ENCODE data around the gene TAF13.
"Not testable (repeated sequence)": the region's sequence is repeated elsewhere in the genome, so short reads cannot be mapped to it uniquely, and the experiment has no call there.

TAF13 gene

GRCh38 chr1:109091078-109091838 is 15.5 kb upstream of the TAF13 start:
- DNase-seq (ENCODE audit: low read depth): peak; percentile 43

GRCh38 chr1:109090196-109091077 is 14.6 kb upstream of the TAF13 start, which contains the start of gene TMEM167B:
Gene TMEM167B, plus strand, starts transcription at chr1:109090764. Its CDS starts 109 bp downstream, at chr1:109090873.
- DNase-seq (ENCODE audit: low read depth): peak; percentile 93

GRCh38 chr1:109089242-109090015 is 13.6 kb upstream of the TAF13 start:
- peak; percentile 52 for DNase-seq (ENCODE audit: low read depth)

GRCh38 chr1:109084563-109085517 is 9.0 kb upstream of the TAF13 start:
- DNase-seq (ENCODE audit: low read depth): no peak

- no peak for DNase-seq (ENCODE audit: low read depth)
These were observed 8.1 kb upstream of the TAF13 start for GRCh38 chr1:109083923-109084322.

GRCh38 chr1:109083501-109083900 is 7.7 kb upstream of the TAF13 start:
- DNase-seq (ENCODE audit: low read depth): no peak

GRCh38 chr1:109080441-109081082 is 4.8 kb upstream of the TAF13 start:
- no peak for DNase-seq (ENCODE audit: low read depth)

GRCh38 chr1:109079240-109079622 is 3.4 kb upstream of the TAF13 start:
- no peak for DNase-seq (ENCODE audit: low read depth)

- no peak for DNase-seq (ENCODE audit: low read depth)
These were observed 2.5 kb upstream of the TAF13 start for GRCh38 chr1:109078317-109078716.

GRCh38 chr1:109069294-109069693 is 6.5 kb downstream of the TAF13 start:
- no peak for DNase-seq (ENCODE audit: low read depth)

- no peak for DNase-seq (ENCODE audit: low read depth)
These were observed 7.9 kb downstream of the TAF13 start for GRCh38 chr1:109067883-109068282.

GRCh38 chr1:109065137-109065536 is 10.7 kb downstream of the TAF13 start:
- no peak for DNase-seq (ENCODE audit: low read depth)

- DNase-seq (ENCODE audit: low read depth): no peak
These were observed 14.6 kb downstream of the TAF13 start for GRCh38 chr1:109061183-109061582.

GRCh38 chr1:109060707-109061106 is 15.1 kb downstream of the TAF13 start:
- DNase-seq (ENCODE audit: low read depth): no peak

- DNase-seq (ENCODE audit: low read depth): no peak
These were observed 16.8 kb downstream of the TAF13 start for GRCh38 chr1:109059026-109059425.

- DNase-seq (ENCODE audit: low read depth): no peak
These were observed 19.7 kb downstream of the TAF13 start for GRCh38 chr1:109056064-109056463.

GRCh38 chr1:109052145-109052544 is 23.7 kb downstream of the TAF13 start:
- DNase-seq (ENCODE audit: low read depth): not testable (repeated sequence)

GRCh38 chr1:109050228-109050995 is 25.4 kb downstream of the TAF13 start:
- no peak for DNase-seq (ENCODE audit: low read depth)

GRCh38 chr1:109048335-109048734 is 27.5 kb downstream of the TAF13 start:
- no peak for DNase-seq (ENCODE audit: low read depth)

GRCh38 chr1:109047339-109047738 is 28.5 kb downstream of the TAF13 start:
- no peak for DNase-seq (ENCODE audit: low read depth)

All from stromal cell of bone marrow (primary cell).